ENCODE results near the gene LRRC63.

LRRC63 gene

DNA sequence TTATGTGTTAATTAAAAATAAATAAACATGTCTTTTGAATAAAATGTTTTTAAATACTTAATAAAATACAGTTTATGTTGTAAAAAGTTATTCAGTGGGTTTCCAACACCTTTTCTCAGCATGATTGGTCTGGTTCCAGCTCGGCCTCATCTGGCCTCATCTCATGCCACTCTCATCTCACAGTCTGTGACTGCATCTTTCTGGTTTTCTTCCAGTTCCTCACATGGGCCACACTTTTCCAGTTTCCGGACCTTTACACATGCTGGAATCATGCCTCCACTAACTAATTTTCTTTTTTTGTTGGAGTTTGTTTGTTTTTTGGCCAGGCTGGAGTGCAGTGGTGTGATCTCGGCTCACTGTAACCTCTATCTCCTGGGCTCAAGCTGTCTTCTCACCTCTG, 92.8 kb downstream of the LRRC63 start:
- no CpG with 5 or more reads among the region's 3 CpGs for WGBS (ENCODE audit: extremely low coverage, insufficient coverage, low lambda C conversion rate)

DNA sequence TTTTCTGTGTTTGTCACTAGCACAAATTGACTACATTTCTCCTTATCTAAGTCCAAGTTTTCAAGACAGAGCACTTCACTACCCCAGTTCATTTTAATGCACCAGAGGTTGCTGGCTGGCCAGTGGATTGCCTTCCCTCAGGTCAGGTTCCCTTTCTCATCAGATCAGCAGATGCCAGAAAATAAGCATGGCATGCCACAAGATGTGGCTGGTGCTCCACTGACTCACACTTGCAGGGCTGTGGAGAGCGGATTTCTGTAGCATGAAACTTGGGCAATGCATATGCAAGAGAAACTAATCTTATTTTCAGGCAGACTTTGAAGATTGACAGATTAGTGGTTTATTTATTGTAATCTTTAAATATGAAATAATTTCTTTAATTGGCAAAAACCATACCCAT, 95.8 kb downstream of the LRRC63 start:
- no peak for DNase-seq
- H3K9ac ChIP-seq (ENCODE audit: low read length), result no peak overlapping the region
- H4K5ac ChIP-seq (ENCODE audit: low read length), result no peak overlapping the region
- H3K79me2 ChIP-seq (ENCODE audit: control insufficient read depth, insufficient read depth, low read length), result no peaks in the 10 kb centered on the region
- H2AK5ac ChIP-seq (ENCODE audit: low read length), result no peak overlapping the region
- no peak overlapping the region for H3K56ac ChIP-seq (ENCODE audit: low read length)
- H3K27ac ChIP-seq (ENCODE audit: low read depth, low read length), result no peak overlapping the region
- H3K18ac ChIP-seq (ENCODE audit: low read length), result no peak overlapping the region
- H3K23ac ChIP-seq (ENCODE audit: low read length), result no peak overlapping the region
- no CpG with 5 or more reads among the region's 1 CpG for WGBS (ENCODE audit: extremely low coverage, insufficient coverage, low lambda C conversion rate)
- no peak overlapping the region for H3K4me3 ChIP-seq (ENCODE audit: low read length)
- no peak overlapping the region for H4K8ac ChIP-seq (ENCODE audit: low read depth, low read length)
- H3K27me3 ChIP-seq (ENCODE audit: insufficient read depth, low read length, poor library complexity), result no peaks in the 10 kb centered on the region
- H2BK15ac ChIP-seq (replicated peaks; ENCODE audit: low read depth), result no peak overlapping the region
- H3K4me2 ChIP-seq (ENCODE audit: low read length), result no peak overlapping the region
- no peaks in the 10 kb centered on the region for H3K79me1 ChIP-seq (ENCODE audit: low read length)
- no peaks in the 10 kb centered on the region for H3K36me3 ChIP-seq (ENCODE audit: control insufficient read depth, insufficient read depth, low read length)
- no peaks in the 10 kb centered on the region for H3K4me1 ChIP-seq (ENCODE audit: control insufficient read depth, low read depth, low read length)
- H2BK5ac ChIP-seq (ENCODE audit: low read length), result no peak overlapping the region
- H3K4ac ChIP-seq (ENCODE audit: low read depth, low read length), result no peak overlapping the region
- no peak overlapping the region for H2BK120ac ChIP-seq (ENCODE audit: low read depth, low read length)

More for the DNA sequence above, 92.8 kb downstream of the LRRC63 start:
- Histone ChIP-seq H2BK15ac (replicated peaks; ENCODE audit: low read depth) (no peak overlapping the region), H2BK120ac (ENCODE audit: low read depth, low read length) (no peak overlapping the region), H3K27ac (ENCODE audit: low read depth, low read length) (no peak overlapping the region), H3K9ac (ENCODE audit: low read length) (no peak overlapping the region), H3K4me2 (ENCODE audit: low read length) (no peak overlapping the region), H3K23ac (ENCODE audit: low read length) (no peak overlapping the region), H3K4me3 (ENCODE audit: low read length) (no peak overlapping the region), H3K27me3 (ENCODE audit: insufficient read depth, low read length, poor library complexity) (no peaks in the 10 kb centered on the region), H3K56ac (ENCODE audit: low read length) (no peak overlapping the region), H4K8ac (ENCODE audit: low read depth, low read length) (no peak overlapping the region), H3K79me2 (ENCODE audit: control insufficient read depth, insufficient read depth, low read length) (no peaks in the 10 kb centered on the region), H3K18ac (ENCODE audit: low read length) (no peak overlapping the region), H2BK5ac (ENCODE audit: low read length) (no peak overlapping the region), H3K4ac (ENCODE audit: low read depth, low read length) (no peak overlapping the region), H3K79me1 (ENCODE audit: low read length) (no peaks in the 10 kb centered on the region), H3K4me1 (ENCODE audit: control insufficient read depth, low read depth, low read length) (no peaks in the 10 kb centered on the region), H4K5ac (ENCODE audit: low read length) (no peak overlapping the region), H2AK5ac (ENCODE audit: low read length) (no peak overlapping the region), H3K36me3 (ENCODE audit: control insufficient read depth, insufficient read depth, low read length) (no peaks in the 10 kb centered on the region)
- no peak for DNase-seq

DNA sequence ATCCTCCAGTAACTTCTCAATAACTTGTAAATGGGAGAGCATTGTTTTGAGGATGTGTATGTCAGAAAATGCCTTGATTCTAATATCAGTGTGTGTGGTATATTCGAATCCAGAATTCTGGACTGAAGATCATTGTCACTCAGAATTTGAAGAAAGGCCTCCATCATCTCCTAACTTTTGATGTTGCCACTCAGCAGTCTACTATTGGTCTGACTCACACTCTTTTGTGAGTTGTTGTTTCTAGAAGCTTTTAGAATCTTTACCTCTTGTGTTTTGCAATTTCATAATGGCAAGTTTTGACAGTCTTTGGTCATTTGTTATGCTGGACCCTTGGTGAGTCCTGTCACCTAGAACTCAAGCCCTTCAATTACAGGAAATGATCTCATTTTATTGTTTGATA, 98.3 kb downstream of the LRRC63 start:
- H3K79me2 ChIP-seq (ENCODE audit: control insufficient read depth, insufficient read depth, low read length), result no peaks in the 10 kb centered on the region
- no peak overlapping the region for H2BK5ac ChIP-seq (ENCODE audit: low read length)
- WGBS (ENCODE audit: extremely low coverage, insufficient coverage, low lambda C conversion rate), result no CpG with 5 or more reads among the region's 1 CpG
- H3K4me3 ChIP-seq (ENCODE audit: low read length), result no peak overlapping the region
- no peak overlapping the region for H4K5ac ChIP-seq (ENCODE audit: low read length)
- no peak overlapping the region for H3K23ac ChIP-seq (ENCODE audit: low read length)
- H3K56ac ChIP-seq (ENCODE audit: low read length), result no peak overlapping the region
- DNase-seq, result no peak
- H3K18ac ChIP-seq (ENCODE audit: low read length), result no peak overlapping the region
- no peak overlapping the region for H4K8ac ChIP-seq (ENCODE audit: low read depth, low read length)
- no peak overlapping the region for H2BK120ac ChIP-seq (ENCODE audit: low read depth, low read length)
- H3K4ac ChIP-seq (ENCODE audit: low read depth, low read length), result no peak overlapping the region
- H3K27me3 ChIP-seq (ENCODE audit: insufficient read depth, low read length, poor library complexity), result no peaks in the 10 kb centered on the region
- no peak overlapping the region for H2AK5ac ChIP-seq (ENCODE audit: low read length)
- no peaks in the 10 kb centered on the region for H3K36me3 ChIP-seq (ENCODE audit: control insufficient read depth, insufficient read depth, low read length)
- H3K79me1 ChIP-seq (ENCODE audit: low read length), result no peaks in the 10 kb centered on the region
- H3K27ac ChIP-seq (ENCODE audit: low read depth, low read length), result no peak overlapping the region
- no peak overlapping the region for H3K9ac ChIP-seq (ENCODE audit: low read length)
- H3K4me2 ChIP-seq (ENCODE audit: low read length), result no peak overlapping the region
- H3K4me1 ChIP-seq (ENCODE audit: control insufficient read depth, low read depth, low read length), result no peaks in the 10 kb centered on the region
- H2BK15ac ChIP-seq (replicated peaks; ENCODE audit: low read depth), result no peak overlapping the region

DNA sequence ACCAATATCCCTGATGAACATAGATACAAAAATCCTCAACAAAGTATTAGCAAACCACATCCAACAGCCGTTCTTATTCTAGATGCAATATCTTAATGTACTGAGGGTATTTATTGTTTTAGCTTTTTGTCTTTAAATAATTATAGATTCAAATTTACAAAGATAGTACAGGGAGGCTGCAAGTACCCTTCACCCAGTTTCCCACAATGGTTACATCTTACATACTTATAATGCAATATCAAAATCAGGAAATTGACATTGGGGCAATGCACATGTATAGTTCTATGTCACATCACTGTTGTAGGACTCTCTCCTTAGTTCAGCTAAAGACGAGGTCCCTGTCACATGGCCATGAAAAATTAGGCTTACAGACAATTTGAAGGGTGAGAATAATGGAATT, 99.5 kb downstream of the LRRC63 start:
- H4K5ac ChIP-seq (ENCODE audit: low read length), result no peak overlapping the region
- no peak overlapping the region for H2BK120ac ChIP-seq (ENCODE audit: low read depth, low read length)
- no peak overlapping the region for H3K23ac ChIP-seq (ENCODE audit: low read length)
- no peak overlapping the region for H3K4me2 ChIP-seq (ENCODE audit: low read length)
- H4K8ac ChIP-seq (ENCODE audit: low read depth, low read length), result no peak overlapping the region
- H2BK5ac ChIP-seq (ENCODE audit: low read length), result no peak overlapping the region
- H3K27me3 ChIP-seq (ENCODE audit: insufficient read depth, low read length, poor library complexity), result no peaks in the 10 kb centered on the region
- WGBS (ENCODE audit: extremely low coverage, insufficient coverage, low lambda C conversion rate), result no CpG with 5 or more reads among the region's 2 CpGs
- DNase-seq, result no peak
- no peak overlapping the region for H3K9ac ChIP-seq (ENCODE audit: low read length)
- H3K79me1 ChIP-seq (ENCODE audit: low read length), result no peaks in the 10 kb centered on the region
- no peak overlapping the region for H3K56ac ChIP-seq (ENCODE audit: low read length)
- H3K27ac ChIP-seq (ENCODE audit: low read depth, low read length), result no peak overlapping the region
- no peaks in the 10 kb centered on the region for H3K4me1 ChIP-seq (ENCODE audit: control insufficient read depth, low read depth, low read length)
- no peaks in the 10 kb centered on the region for H3K79me2 ChIP-seq (ENCODE audit: control insufficient read depth, insufficient read depth, low read length)
- no peak overlapping the region for H3K18ac ChIP-seq (ENCODE audit: low read length)
- no peak overlapping the region for H2BK15ac ChIP-seq (replicated peaks; ENCODE audit: low read depth)
- H2AK5ac ChIP-seq (ENCODE audit: low read length), result no peak overlapping the region
- no peak overlapping the region for H3K4me3 ChIP-seq (ENCODE audit: low read length)
- no peaks in the 10 kb centered on the region for H3K36me3 ChIP-seq (ENCODE audit: control insufficient read depth, insufficient read depth, low read length)
- H3K4ac ChIP-seq (ENCODE audit: low read depth, low read length), result no peak overlapping the region

DNA sequence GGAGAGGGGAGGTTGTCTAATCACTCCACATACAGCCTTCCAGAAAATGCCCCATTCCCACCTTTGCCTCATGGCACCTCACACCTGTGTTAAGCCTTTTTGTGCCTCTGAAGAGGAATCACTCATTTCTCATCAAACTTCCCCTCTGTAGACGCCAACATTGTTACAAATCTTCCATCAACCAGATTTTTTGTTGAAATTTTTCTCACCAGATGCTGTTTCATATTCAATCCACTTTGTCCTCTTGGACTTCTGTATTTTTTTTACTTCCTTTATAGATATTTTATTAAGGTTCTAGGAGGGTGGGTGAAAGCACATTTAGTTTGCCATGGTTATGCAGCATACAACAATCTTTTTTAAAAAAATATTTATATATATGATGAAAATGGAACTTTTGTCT, 101.3 kb downstream of the LRRC63 start:
- Histone ChIP-seq H3K79me1 (ENCODE audit: low read length) (no peaks in the 10 kb centered on the region), H3K18ac (ENCODE audit: low read length) (no peak overlapping the region), H2AK5ac (ENCODE audit: low read length) (no peak overlapping the region), H3K4me2 (ENCODE audit: low read length) (no peak overlapping the region), H3K9ac (ENCODE audit: low read length) (no peak overlapping the region), H3K4ac (ENCODE audit: low read depth, low read length) (no peak overlapping the region), H3K4me1 (ENCODE audit: control insufficient read depth, low read depth, low read length) (no peaks in the 10 kb centered on the region), H4K8ac (ENCODE audit: low read depth, low read length) (no peak overlapping the region), H3K4me3 (ENCODE audit: low read length) (no peak overlapping the region), H4K5ac (ENCODE audit: low read length) (no peak overlapping the region), H3K36me3 (ENCODE audit: control insufficient read depth, insufficient read depth, low read length) (no peaks in the 10 kb centered on the region), H2BK120ac (ENCODE audit: low read depth, low read length) (no peak overlapping the region), H3K27ac (ENCODE audit: low read depth, low read length) (no peak overlapping the region), H3K23ac (ENCODE audit: low read length) (no peak overlapping the region), H3K27me3 (ENCODE audit: insufficient read depth, low read length, poor library complexity) (no peaks in the 10 kb centered on the region), H3K56ac (ENCODE audit: low read length) (no peak overlapping the region), H3K79me2 (ENCODE audit: control insufficient read depth, insufficient read depth, low read length) (no peaks in the 10 kb centered on the region), H2BK5ac (ENCODE audit: low read length) (no peak overlapping the region), H2BK15ac (replicated peaks; ENCODE audit: low read depth) (no peak overlapping the region)
- WGBS (ENCODE audit: extremely low coverage, insufficient coverage, low lambda C conversion rate), result no CpG with 5 or more reads among the region's 1 CpG
- DNase-seq, result no peak

DNA sequence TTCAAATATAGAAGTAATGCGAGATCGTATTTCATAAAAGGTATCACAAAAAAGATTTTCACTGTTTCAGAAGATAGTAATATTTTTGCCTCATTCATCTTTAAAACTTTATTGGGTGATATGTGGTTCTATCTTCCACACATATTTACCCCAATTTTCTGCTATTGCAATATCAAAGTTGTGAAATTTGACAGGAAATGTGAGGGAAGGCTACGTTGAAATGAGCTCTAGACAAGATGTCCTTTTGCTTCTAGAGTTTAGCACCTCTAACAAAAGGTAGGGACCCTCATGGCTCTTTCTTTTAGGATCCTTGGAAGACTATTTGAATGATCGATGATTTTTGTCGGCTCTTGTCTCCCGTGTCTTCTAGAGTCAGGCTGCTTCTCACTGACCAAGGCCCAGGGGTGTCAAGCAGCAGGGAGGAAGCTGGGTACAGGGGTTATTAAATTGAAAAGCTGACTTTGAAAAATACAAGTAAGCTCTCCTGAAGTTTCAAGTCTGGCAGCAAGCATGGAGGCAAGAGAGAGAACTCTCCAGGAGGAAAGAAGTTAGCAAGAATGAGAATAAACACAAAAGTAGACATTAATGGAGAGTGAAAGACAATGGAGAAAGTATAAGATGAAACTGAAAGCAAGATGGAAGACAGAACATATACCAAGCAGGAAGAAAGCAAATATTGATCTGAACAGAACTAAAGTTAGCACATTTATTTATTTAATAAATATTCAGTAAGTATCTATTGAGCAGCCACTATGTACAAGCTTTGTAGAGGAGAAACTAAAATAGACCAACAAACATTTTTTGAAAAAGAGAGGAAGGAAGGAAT, 101.9 kb downstream of the LRRC63 start:
- H3K79me1 ChIP-seq (ENCODE audit: low read length), result no peaks in the 10 kb centered on the region
- no peak overlapping the region for H2AK5ac ChIP-seq (ENCODE audit: low read length)
- H3K4me3 ChIP-seq (ENCODE audit: low read length), result no peak overlapping the region
- no peak overlapping the region for H3K4ac ChIP-seq (ENCODE audit: low read depth, low read length)
- DNase-seq, result no peak
- H3K4me2 ChIP-seq (ENCODE audit: low read length), result no peak overlapping the region
- H4K5ac ChIP-seq (ENCODE audit: low read length), result no peak overlapping the region
- H3K23ac ChIP-seq (ENCODE audit: low read length), result no peak overlapping the region
- H4K8ac ChIP-seq (ENCODE audit: low read depth, low read length), result no peak overlapping the region
- no peaks in the 10 kb centered on the region for H3K36me3 ChIP-seq (ENCODE audit: control insufficient read depth, insufficient read depth, low read length)
- H2BK120ac ChIP-seq (ENCODE audit: low read depth, low read length), result no peak overlapping the region
- H3K79me2 ChIP-seq (ENCODE audit: control insufficient read depth, insufficient read depth, low read length), result no peaks in the 10 kb centered on the region
- no peak overlapping the region for H2BK15ac ChIP-seq (replicated peaks; ENCODE audit: low read depth)
- H3K27me3 ChIP-seq (ENCODE audit: insufficient read depth, low read length, poor library complexity), result no peaks in the 10 kb centered on the region
- no CpG with 5 or more reads among the region's 6 CpGs for WGBS (ENCODE audit: extremely low coverage, insufficient coverage, low lambda C conversion rate)
- H3K9ac ChIP-seq (ENCODE audit: low read length), result no peak overlapping the region
- no peak overlapping the region for H2BK5ac ChIP-seq (ENCODE audit: low read length)
- H3K56ac ChIP-seq (ENCODE audit: low read length), result no peak overlapping the region
- H3K4me1 ChIP-seq (ENCODE audit: control insufficient read depth, low read depth, low read length), result no peaks in the 10 kb centered on the region
- H3K27ac ChIP-seq (ENCODE audit: low read depth, low read length), result no peak overlapping the region
- no peak overlapping the region for H3K18ac ChIP-seq (ENCODE audit: low read length)

Measured in mesendoderm (in vitro differentiated cells).